COLO829 (cell line): Measurements from ENCODE around the gene MYB.
A peak's percentile ranks its signal among the peaks of the same experiment; 100 is the strongest.

Experiments used
- DNase-seq: peaks from one replicate; pipeline ENCODE4 v3.0.0; 2012; ENCODE audit warnings: low spot score

Gene MYB

GRCh38 chr6:135189344-135189743, 8.2 kb downstream of the MYB start:
- DNase-seq, result no peak

- no peak for DNase-seq
Observed at GRCh38 chr6:135191508-135192255, 10.6 kb downstream of the MYB start.

- DNase-seq, result no peak
Observed at GRCh38 chr6:135192256-135193174, 11.4 kb downstream of the MYB start.

- no peak for DNase-seq
Observed at GRCh38 chr6:135193221-135193620, 12.1 kb downstream of the MYB start.

GRCh38 chr6:135195041-135195440, 13.9 kb downstream of the MYB start:
- no peak for DNase-seq

- DNase-seq, result no peak
Observed at GRCh38 chr6:135195522-135195921, 14.4 kb downstream of the MYB start.

GRCh38 chr6:135196739-135197510, 15.8 kb downstream of the MYB start:
- no peak for DNase-seq

- no peak for DNase-seq
Observed at GRCh38 chr6:135202836-135203235, 21.7 kb downstream of the MYB start.

GRCh38 chr6:135204951-135205350, 23.8 kb downstream of the MYB start:
- DNase-seq, result no peak

GRCh38 chr6:135209803-135210202, 28.7 kb downstream of the MYB start:
- no peak for DNase-seq

- no peak for DNase-seq
Observed at GRCh38 chr6:135210632-135211305, 29.7 kb downstream of the MYB start.

GRCh38 chr6:135211306-135211702, 30.2 kb downstream of the MYB start:
- no peak for DNase-seq

- peak; percentile 46 for DNase-seq
Observed at GRCh38 chr6:135212020-135212806, 31.1 kb downstream of the MYB start.

GRCh38 chr6:135212935-135213334, 31.8 kb downstream of the MYB start:
- peak; percentile 4 for DNase-seq

GRCh38 chr6:135213616-135214015, 32.5 kb downstream of the MYB start:
- DNase-seq, result no peak

GRCh38 chr6:135215160-135215559, 34.1 kb downstream of the MYB start:
- no peak for DNase-seq

GRCh38 chr6:135215563-135215962, 34.5 kb downstream of the MYB start:
- no peak for DNase-seq

- DNase-seq, result no peak
Observed at GRCh38 chr6:135217663-135218062, 36.6 kb downstream of the MYB start.

- no peak for DNase-seq
Observed at GRCh38 chr6:135219346-135219745, 38.2 kb downstream of the MYB start.

GRCh38 chr6:135221042-135221441, 39.9 kb downstream of the MYB start:
- DNase-seq, result no peak

- no peak for DNase-seq
Observed at GRCh38 chr6:135221505-135221904, 40.4 kb downstream of the MYB start.
